ENCODE results near the gene NAGA.

GRCh38 chr22:42090596-42091454 is 20.2 kb upstream of the NAGA start, which contains the start of gene NDUFA6:
- TF ChIP-seq CTCF (IDR thresholded peaks at IDR 0.05; ENCODE audit: low read depth, low read length, poor library complexity, severe bottlenecking), result peak; percentile 92
- TF ChIP-seq EZH2phosphoT487 (IDR thresholded peaks at IDR 0.05; ENCODE audit: borderline replicate concordance, low read length), result no peak

Measured in DOHH2 (cell line).